SK-N-SH (cell line): Measurements from ENCODE around the gene TGIF1. TPM values are rescaled to one million over a fixed set of nuclear protein-coding genes. Genes with fewer than 3 reads are reported as not detected.

ENCODE experiments used
- CTCF ChIA-PET: fragments of 300-600, 350-600 bp; formaldehyde crosslinking; extraction: SDS; loops from one replicate; lab custom pipeline; 2021; lab: Yijun Ruan, JAX
- POLR2A ChIA-PET: fragments of 350-600 bp; sonication (Branson Sonifier 250); formaldehyde crosslinking; extraction: SDS; loops from one replicate; lab custom pipeline; 2020; ENCODE audit warnings: antibody characterized with exemption, inconsistent platforms; lab: Yijun Ruan, JAX
- DNase-seq: peaks from one replicate; pipeline ENCODE4 v3.0.0; 2012
- H2AFZ ChIP-seq: fragments of 200-600 bp; sonication (generic); 2 replicates; pipeline ENCODE4 v1.8.1; 2016; ENCODE audit warnings: antibody characterized with exemption, mild to moderate bottlenecking, low read depth
- H3F3A ChIP-seq: fragments of 200-600 bp; sonication (generic); replicated peaks from 2 replicates; pipeline ENCODE3; 2016; ENCODE audit warnings: antibody characterized with exemption, mild to moderate bottlenecking; ENCODE audit not compliant: insufficient read depth
- H3K27ac ChIP-seq, 2 experiments: fragments of 200-500 bp in 1 of 2; fragments of 200-600 bp in 1 of 2; sonication (Bioruptor generic) in 1 of 2; sonication (generic), shearing (Covaris generic) in 1 of 2; 2 replicates each; pipeline versions ENCODE4 v1.5.1 to v1.6.1; 2014 to 2016; ENCODE audit warnings: low read depth in 2 of 2, inconsistent platforms in 1 of 2, low read length in 1 of 2, mild to moderate bottlenecking in 1 of 2, mixed read lengths in 1 of 2
- H3K27me3 ChIP-seq: fragments of 200-600 bp; sonication (generic), shearing (Covaris generic); 2 replicates; pipeline ENCODE4 v1.6.1; 2016; ENCODE audit warnings: mixed run types; ENCODE audit not compliant: insufficient read depth
- H3K36me3 ChIP-seq, 2 experiments: fragments of 200-500 bp in 1 of 2; fragments of 200-600 bp in 1 of 2; sonication (Bioruptor generic) in 1 of 2; sonication (generic) in 1 of 2; replicated peaks in 1 of 2; 2 replicates each; pipeline versions ENCODE3 to v1.5.1; 2014 to 2016; ENCODE audit warnings: low read length in 1 of 2, mild to moderate bottlenecking in 1 of 2; ENCODE audit not compliant: insufficient read depth in 2 of 2, control insufficient read depth in 1 of 2
- H3K4me1 ChIP-seq, 2 experiments: fragments of 200-500 bp in 1 of 2; fragments of 200-600 bp in 1 of 2; sonication (Bioruptor generic) in 1 of 2; sonication (generic), shearing (Covaris generic) in 1 of 2; 2 replicates each; pipeline versions ENCODE4 v1.5.1 to v1.6.1; 2014 to 2016; ENCODE audit warnings: low read depth in 1 of 2, low read length in 1 of 2, mixed run types in 1 of 2; ENCODE audit not compliant: insufficient read depth in 2 of 2, control insufficient read depth in 1 of 2
- H3K4me2 ChIP-seq: fragments of 200-600 bp; sonication (generic), shearing (Covaris generic); 2 replicates; pipeline ENCODE4 v1.6.1; 2017; ENCODE audit warnings: mixed run types
- H3K4me3 ChIP-seq, 2 experiments: fragments of 200-500 bp in 1 of 2; fragments of 200-600 bp in 1 of 2; sonication (Bioruptor generic) in 1 of 2; sonication (generic), shearing (Covaris generic) in 1 of 2; 2 replicates each; pipeline versions ENCODE4 v1.5.1 to v1.8.1; 2014 to 2016; ENCODE audit warnings: low read depth in 2 of 2, inconsistent platforms in 1 of 2, low read length in 1 of 2, mild to moderate bottlenecking in 1 of 2, mixed read lengths in 1 of 2, moderate library complexity in 1 of 2
- H3K79me2 ChIP-seq: fragments of 200-600 bp; sonication (generic); 2 replicates; pipeline ENCODE4 v1.8.1; 2017; ENCODE audit warnings: mild to moderate bottlenecking; ENCODE audit not compliant: insufficient read depth
- H3K9ac ChIP-seq: fragments of 200-600 bp; sonication (generic); 2 replicates; pipeline ENCODE4 v1.6.1; 2017; ENCODE audit warnings: mixed run types
- H3K9me2 ChIP-seq: fragments of 200-600 bp; sonication (generic); 2 replicates; pipeline ENCODE4 v1.6.1; 2017; ENCODE audit warnings: mixed run types
- H3K9me3 ChIP-seq: fragments of 200-600 bp; sonication (generic); 2 replicates; pipeline ENCODE4 v1.6.1; 2017; ENCODE audit warnings: mixed run types, mild to moderate bottlenecking, moderate library complexity
- H4K20me1 ChIP-seq: fragments of 200-600 bp; sonication (generic); 2 replicates; pipeline ENCODE4 v1.6.1; 2017; ENCODE audit warnings: mild to moderate bottlenecking, mixed run types; ENCODE audit not compliant: insufficient read depth
- JUND ChIP-seq: IDR thresholded peaks from 2 replicates; pipeline ENCODE4 v1.4.0; 2012
- MAX ChIP-seq: IDR thresholded peaks from 2 replicates; pipeline ENCODE4 v1.4.0; 2012; ENCODE audit warnings: low read depth
- MXI1 ChIP-seq: IDR thresholded peaks from 2 replicates; pipeline ENCODE4 v1.6.1; 2012; ENCODE audit warnings: mild to moderate bottlenecking, low read depth, low read length, improper control_type of control experiment
- PBX3 ChIP-seq: IDR thresholded peaks from 2 replicates; pipeline ENCODE4; 2012
- POLR2AphosphoS5 ChIP-seq: IDR thresholded peaks from 2 replicates; pipeline ENCODE4 v1.6.1; 2012; ENCODE audit warnings: low read depth, low read length
- TAF1 ChIP-seq: IDR thresholded peaks from 2 replicates; pipeline ENCODE4 v1.6.1; 2012; ENCODE audit warnings: low read depth, mild to moderate bottlenecking, low read length, moderate library complexity, borderline replicate concordance
- TEAD4 ChIP-seq: IDR thresholded peaks from 2 replicates; pipeline ENCODE4 v1.4.0; 2012; ENCODE audit warnings: mild to moderate bottlenecking, borderline replicate concordance; ENCODE audit not compliant: insufficient read depth
- WGBS: methylation state at CpG from one replicate; pipeline ENCODE4 v1.1.6; 2017; ENCODE audit warnings: low lambda C conversion rate; 5-methylcytosine and 5-hydroxymethylcytosine counted together
- polyA plus RNA-seq, 3 experiments: library from polyadenylated mRNA; depleted of rRNA; stranded (reverse); fragments of >200 nt; gene quantifications; 2 replicates each; pipeline ENCODE4 v1.2.3, GENCODE V29; 2012

TGIF1 gene
- polyA plus RNA-seq, 1 of the 3 experiments (the other 2 are of a cell fraction), result 113 TPM

- TF ChIP-seq TEAD4 (no peak), TAF1 (no peak)
Observed at GRCh38 chr18:3478262-3478978, 28.4 kb downstream of the TGIF1 start (continued).

- Histone ChIP-seq H3K9ac (no peak overlapping the region), H3K79me2 (no peaks in the 10 kb centered on the region), H3K4me3 (no peak overlapping the region), H3K27me3 (no peaks in the 10 kb centered on the region), H2AFZ (no peak overlapping the region), H3K27ac (no peak overlapping the region), H3K9me3 (no peaks in the 10 kb centered on the region), H3K4me1 (no peaks in the 10 kb centered on the region), H3K36me3 (no peaks in the 10 kb centered on the region), H3K9me2 (no peaks in the 10 kb centered on the region), H3K4me2 (no peak overlapping the region), H3F3A (no peaks in the 10 kb centered on the region), H4K20me1 (no peaks in the 10 kb centered on the region)
- CTCF ChIA-PET, result no interaction called here
- 73% methylated on average over 5 of the region's 5 CpGs for WGBS
- POLR2A ChIA-PET, result no interaction called here
- no peak for DNase-seq
- TF ChIP-seq MXI1 (no peak), PBX3 (no peak), MAX (no peak), JUND (no peak)
Observed at GRCh38 chr18:3479978-3480509, 30.1 kb downstream of the TGIF1 start.

GRCh38 chr18:3480827-3481573, 31.0 kb downstream of the TGIF1 start:
- CTCF ChIA-PET, result interaction anchor here (1.0 to 1.7 kb wide), 5 partner anchors 10 to 29 kb away, joined by 3 to 8 read pairs (median 5); no protein-coding TSS in a partner anchor
- WGBS, result 84% methylated on average over 5 of the region's 5 CpGs
- POLR2A ChIA-PET, result no interaction called here

More at GRCh38 chr18:3480827-3481573, 31.0 kb downstream of the TGIF1 start:
- H3F3A ChIP-seq, result no peaks in the 10 kb centered on the region
- no peak overlapping the region for H2AFZ ChIP-seq
- no peak for DNase-seq
- H3K36me3 ChIP-seq, result no peaks in the 10 kb centered on the region
- H3K4me1 ChIP-seq, result no peaks in the 10 kb centered on the region
- H3K9me3 ChIP-seq, result no peaks in the 10 kb centered on the region
- no peak overlapping the region for H3K4me3 ChIP-seq
- H3K9me2 ChIP-seq, result no peaks in the 10 kb centered on the region
- H3K27ac ChIP-seq, result no peak overlapping the region
- TF ChIP-seq POLR2AphosphoS5, result no peak
- H4K20me1 ChIP-seq, result no peaks in the 10 kb centered on the region
- H3K27me3 ChIP-seq, result no peaks in the 10 kb centered on the region
- H3K4me2 ChIP-seq, result no peak overlapping the region
- no peak overlapping the region for H3K9ac ChIP-seq
- H3K79me2 ChIP-seq, result no peaks in the 10 kb centered on the region
